NCI-H187 treated with DMSO at 0.1 percent for 48 hours (cell line): ENCODE results near the gene SCNM1.
"Not testable (repeated sequence)": the region's sequence is repeated elsewhere in the genome, so short reads cannot be mapped to it uniquely, and the experiment has no call there.

Experiments
- DNase-seq: peaks from one replicate; lab custom pipeline; 2025; lab: John Stamatoyannopoulos, UW

Gene SCNM1

DNA sequence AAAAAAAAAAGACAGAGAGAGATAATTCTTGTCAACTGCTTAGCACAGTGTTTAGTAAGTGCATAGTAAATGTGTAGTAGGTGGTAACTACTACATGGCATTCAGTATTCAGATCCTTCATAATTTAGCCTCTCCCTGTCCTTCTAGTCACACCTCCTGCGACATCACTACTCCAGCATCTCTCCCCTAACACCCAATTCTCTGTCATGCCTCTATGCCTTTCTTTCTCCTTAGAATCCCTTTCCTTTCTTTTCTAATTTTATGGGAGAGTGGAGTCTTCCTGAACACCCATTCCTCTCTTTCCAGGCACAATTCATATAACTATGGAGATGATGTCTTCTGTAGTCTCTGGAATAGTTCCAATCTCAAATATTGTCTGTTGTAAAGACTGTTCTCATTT, 27.9 kb downstream of the SCNM1 start:
- DNase-seq: no peak

DNA sequence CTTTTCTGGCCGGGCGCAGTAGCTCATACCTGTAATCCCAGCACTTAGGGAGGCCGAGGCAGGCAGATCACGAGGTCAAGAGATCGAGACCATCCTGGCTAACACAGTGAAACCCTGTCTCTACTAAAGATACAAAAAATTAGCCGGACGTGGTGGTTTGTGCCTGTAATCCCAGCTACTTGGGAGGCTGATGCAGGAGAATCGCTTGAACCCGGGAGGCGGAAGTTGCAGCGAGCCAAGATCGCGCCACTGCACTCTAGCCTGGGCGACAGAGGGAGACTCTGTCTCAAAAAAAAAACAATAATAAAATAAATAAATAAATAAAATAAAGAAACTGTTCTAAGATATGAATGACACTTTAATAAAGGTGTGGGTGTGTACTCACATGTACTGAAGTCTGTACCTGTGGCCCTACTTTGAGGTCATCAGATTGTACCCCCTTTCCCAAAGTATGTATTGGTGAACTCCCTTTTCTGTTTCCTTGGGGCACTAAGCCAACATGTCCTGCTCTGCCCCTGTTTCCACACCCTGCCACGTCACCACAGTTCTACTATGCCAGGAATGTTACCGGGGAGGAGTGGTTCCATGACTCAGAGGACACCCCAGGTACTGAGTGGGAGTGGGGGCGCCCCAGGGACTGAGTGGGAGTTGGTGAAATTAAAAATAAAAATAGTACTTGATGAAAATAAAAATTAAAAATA, 29.1 kb downstream of the SCNM1 start:
- not testable (repeated sequence) for DNase-seq

DNA sequence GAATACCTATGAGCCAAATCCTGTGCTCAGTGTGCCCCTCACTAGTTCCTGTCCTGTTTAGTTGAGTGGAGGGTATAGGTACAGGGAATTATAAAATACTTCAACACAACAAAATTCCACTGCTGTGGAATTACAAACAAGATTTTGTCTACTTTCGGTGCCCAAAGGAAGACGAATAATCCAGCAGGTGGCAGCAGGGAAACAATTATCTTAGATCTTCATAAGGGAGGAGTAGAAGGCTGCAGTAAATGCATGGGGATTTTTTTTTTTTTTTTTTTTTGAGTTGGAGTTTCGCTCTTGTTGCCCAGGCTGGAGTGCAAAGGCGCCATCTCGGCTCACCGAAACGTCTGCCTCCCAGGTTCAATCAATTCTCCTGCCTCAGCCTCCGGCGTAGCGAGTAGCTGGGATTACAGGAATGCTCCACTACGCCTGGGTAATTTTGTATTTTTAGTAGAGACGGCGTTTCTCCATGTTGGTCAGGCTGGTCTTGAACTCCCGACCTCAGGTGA, 30.4 kb downstream of the SCNM1 start:
- peak; percentile 93 for DNase-seq

DNA sequence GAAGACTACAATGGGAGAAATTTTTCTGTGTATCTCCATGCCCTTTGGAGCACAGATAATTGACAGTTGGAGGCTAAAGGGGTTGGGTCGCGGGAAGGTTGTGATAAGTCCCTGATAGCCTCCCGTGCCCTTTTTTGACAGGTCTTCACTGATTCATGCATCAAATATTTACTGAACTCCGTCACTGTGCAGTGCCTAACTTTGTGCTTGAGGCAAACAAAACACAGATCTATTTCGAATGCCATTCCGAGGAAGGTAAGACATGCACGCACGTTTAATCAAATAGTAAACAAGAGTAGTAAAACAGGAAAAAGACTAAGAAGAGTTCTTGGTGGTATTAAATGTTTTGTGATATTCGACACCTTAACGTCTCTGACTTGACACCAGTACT, 31.9 kb downstream of the SCNM1 start:
- no peak for DNase-seq

DNA sequence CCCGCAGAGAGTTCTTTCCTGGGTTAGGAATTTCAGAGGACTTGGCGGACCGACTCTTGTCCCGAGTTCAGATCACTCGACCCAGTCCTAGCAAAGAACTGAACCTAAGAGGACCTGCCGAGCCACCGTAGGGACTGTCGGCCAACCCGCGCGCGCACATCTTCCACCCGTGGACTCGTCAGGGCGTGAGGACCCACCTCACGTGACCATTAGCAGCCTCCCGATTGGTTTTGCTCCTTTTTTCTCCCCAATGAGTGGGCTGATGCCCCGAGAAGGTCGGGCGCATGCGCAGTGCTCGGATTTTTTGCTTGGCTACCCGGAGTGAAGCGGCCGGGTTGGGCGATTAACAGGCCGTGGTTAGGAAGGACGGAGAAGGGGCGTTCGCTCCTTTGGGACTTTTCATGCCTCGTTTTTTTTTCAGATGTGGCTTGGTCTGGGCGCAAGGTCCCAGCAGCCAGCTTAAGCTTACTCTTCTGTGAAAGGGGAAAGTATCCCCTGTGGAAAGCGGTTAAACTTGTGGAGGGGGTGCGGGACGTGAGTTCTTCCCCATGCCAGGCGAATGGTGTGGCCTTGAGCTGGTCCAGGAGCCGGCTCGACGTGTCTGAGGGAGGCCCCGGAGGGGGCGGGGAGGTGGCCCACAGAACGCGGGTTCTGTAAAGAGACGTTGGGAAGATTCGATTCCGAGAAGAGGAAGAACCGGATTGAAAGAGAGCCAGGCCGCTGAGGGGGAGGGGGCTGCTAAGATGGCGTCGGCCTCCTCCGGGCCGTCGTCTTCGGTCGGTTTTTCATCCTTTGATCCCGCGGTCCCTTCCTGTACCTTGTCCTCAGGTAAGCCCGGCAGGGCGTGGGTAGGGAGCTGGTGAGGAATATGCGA, 32.5 kb downstream of the SCNM1 start, which contains the start of gene PIP5K1A:
PIP5K1A (plus strand) TSS at position 299 of the 874 bp plus-strand sequence; CDS start at position 744, 445 bp downstream.
- DNase-seq: peak; percentile 100

DNA sequence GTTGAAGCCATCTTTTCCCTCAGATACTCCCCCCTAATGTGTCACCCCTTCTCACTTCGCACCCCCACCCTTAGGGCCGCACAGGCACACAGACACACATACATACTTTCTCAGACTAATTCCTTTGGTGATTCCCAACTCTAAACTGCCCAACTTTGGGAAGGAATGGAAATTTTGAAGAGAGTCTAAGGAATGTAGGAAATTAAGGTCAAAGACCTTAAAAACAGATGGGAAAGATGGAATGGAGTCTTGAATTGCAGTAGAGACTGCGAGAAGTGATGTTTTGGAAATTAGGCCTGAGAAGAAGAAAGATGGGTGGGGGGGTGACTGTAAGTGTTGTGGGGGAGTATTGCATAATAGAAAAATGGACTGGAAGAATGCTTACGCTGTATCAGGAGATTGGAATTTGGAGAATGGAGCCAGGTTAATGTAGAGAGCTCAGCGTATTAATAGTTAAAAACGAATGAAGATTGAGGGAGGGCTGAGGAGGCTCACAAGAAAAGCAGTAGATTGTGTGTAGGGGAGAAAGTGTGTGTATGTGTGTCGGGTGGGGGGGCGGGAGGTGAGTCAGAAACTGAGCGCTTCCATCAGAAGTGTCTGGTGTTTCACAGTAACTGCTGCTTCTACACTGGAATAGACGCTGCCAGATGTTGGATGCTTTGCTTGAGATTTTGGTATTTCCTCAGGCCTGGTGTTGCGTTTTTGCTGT, 34.1 kb downstream of the SCNM1 start:
- DNase-seq: no peak

DNA sequence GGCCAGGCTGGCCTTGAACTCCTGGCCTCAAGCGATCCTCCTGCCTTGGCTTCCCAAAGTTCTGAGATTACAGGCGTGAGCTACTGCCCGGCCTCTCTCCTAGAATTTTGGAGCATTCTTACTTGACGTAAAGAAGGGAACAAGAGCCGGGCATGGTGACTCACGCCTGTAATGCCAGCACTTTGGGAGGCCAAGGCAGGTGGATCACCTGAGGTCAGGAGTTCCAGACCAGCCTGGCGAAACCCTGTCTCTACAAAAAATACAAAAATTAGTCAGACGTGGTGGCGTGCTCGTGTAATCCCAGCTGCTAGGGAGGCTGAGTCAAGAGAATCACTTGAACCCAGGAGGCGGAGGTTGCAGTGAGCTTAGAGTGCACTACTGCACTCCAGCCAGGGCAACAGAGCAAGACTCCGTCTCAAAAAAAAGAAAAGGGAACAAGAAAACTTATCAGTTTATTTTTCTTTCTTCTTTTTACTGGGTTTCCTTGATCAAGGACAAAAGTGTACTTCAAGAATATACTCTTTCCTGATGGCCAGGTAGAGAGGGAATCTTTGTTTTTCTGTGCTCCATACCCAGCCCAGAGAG, 39.5 kb downstream of the SCNM1 start:
- not testable (repeated sequence) for DNase-seq

DNA sequence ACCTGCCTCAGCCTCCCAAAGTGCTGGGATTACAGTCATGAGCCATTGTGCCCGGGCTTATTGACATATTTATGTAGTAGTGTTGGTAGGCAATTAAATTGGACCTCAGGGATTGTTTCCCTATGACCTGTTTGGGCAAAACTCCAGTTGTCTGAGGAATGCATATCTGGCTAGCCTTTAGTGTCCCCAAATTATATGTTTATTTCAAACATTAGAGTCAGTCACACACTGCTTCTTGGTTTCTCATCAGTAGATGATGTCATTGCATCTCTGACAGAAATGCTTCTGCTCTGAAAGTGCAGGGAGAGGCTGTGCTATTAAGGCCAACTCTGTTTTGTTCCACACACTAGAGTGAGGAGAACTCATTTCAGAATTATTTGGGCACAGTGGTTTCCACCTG, 44.9 kb downstream of the SCNM1 start:
- no peak for DNase-seq

DNA sequence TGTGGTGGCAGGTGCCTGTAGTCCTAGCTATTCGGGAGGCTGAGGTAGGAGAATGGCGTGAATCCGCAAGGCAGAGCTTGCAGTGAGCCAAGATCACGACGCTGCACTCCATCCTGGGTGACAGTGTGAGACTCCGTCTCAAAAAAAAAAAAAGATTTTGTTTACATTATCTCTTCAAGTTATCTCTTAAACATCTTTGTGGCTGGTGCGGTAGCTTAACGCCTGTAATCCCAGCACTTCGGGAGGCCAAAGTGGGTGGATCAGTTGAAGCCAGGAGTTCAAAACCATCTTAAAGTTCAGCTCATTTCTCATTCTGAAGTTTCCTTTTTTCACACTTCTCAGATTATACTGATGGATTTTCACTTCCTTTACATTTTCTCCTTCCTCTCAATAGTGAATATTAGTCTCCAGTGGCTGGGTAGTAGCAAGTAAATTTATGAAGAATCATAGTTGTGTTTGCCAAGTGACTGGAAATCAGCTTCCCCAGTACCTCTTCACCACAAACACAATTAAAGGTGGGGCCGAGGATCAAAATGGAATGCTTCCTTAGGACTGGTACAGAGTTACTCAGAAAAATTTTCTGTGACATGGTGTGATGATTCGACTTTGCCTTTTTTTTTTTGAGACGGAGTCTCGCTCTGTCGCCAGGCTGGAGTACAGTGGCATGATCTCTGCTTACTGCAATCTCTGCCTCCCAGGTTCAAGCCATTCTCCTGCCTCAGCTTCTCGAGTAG, 46.2 kb downstream of the SCNM1 start:
- no peak for DNase-seq

DNA sequence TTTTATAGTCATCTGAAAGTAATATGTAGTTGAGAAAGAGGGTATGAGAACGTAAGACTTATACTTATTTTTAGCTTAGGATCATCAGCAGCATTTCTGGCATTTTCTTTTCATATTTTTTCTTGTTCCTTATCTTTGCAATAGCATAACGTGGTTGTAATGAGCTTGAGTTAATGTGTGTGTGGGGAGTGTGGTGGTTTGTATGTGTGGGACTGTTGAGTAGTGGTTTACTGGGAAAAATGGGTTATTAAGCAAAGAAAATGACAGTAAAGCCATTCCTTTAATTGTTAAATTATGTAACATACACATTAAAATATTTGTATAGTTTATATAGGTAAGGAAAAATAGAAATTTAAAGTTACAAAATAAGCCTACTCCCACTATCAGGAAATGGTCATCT, 47.6 kb downstream of the SCNM1 start:
- no peak for DNase-seq
